GM21515 (cell line): ENCODE results near the gene CDR2L.
A peak's percentile ranks its signal among the peaks of the same experiment; 100 is the strongest.

Source experiments
- ATAC-seq: cut with Tn5 transposase; IDR thresholded peaks from one replicate; pipeline ENCODE4 v1.9.1; 2021; ENCODE audit not compliant: unreplicated experiment

CDR2L gene

GRCh38 chr17:74987418-74987908 lies at the start of gene CDR2L:
Gene CDR2L, plus strand, starts transcription at chr17:74987632. Its CDS starts 412 bp downstream, at chr17:74988044.
- ATAC-seq = peak; percentile 93

- no peak for ATAC-seq
These were observed 49.1 kb upstream of the CDR2L start for GRCh38 chr17:74938194-74938950.

DNA sequence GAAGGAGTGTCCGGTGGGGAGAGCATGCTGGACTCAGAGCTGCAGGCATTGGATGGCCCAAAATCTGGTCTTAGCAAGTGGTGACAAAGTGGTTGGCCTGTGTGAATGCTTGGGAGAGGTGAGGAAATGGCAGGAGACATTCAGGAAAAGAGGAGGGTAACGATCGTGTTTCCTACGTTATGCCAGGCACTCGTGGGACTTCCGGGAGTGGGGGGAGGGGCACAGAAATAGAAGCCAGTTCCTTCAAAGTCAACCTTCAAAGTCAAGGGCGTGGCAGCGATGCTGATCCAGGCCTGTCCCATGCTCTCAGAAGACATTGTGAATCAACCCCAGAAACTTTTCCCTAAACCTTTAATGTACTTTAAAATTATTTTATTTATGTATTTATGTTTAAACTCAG lies 47.9 kb upstream of the CDR2L start:
- no peak for ATAC-seq

DNA sequence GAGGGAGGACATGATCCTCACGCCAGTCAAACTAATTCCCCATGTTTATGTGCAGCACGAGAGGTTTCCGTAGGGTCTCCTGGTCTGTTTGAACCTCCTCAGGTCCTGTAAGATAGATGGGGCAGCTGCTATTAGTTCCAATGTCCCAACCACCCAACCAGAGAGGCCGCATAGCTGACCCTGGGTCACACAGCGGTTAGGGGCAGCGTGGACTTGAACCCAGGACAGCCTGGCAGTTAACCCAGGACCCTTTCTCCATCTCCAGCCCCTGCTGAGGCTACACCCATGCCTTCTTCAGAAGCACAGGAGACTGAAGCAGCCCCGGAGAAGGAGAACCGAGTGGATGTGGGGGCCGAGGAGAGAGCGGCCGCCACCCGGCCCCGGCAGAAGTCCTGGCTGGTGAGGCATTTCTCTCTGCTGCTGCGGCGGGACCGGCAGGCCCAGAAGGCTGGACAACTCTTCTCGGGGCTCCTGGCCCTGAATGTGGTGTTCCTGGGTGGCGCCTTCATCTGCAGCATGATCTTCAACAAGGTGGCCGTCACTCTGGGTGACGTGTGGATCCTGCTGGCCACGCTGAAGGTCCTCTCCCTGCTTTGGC lies 46.2 kb upstream of the CDR2L start:
- ATAC-seq = no peak

- ATAC-seq = no peak
These were observed 43.5 kb upstream of the CDR2L start for GRCh38 chr17:74943808-74944522.

GRCh38 chr17:74945543-74945942 lies 41.9 kb upstream of the CDR2L start:
- ATAC-seq = no peak

DNA sequence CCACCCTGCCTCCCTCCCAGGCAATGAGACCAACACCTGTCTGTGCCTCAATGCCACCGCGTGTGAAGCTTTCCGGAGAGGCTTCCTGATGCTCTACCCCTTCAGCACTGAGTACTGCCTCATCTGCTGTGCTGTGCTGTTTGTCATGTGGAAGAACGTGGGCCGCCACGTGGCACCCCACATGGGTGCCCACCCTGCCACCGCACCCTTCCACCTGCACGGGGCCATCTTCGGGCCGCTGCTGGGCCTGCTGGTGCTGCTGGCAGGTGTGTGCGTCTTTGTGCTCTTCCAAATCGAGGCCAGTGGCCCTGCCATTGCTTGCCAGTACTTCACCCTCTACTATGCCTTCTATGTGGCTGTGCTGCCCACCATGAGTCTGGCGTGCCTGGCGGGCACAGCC lies 40.8 kb upstream of the CDR2L start:
- no peak for ATAC-seq

- no peak for ATAC-seq
These were observed 40.2 kb upstream of the CDR2L start for GRCh38 chr17:74947041-74947754.

DNA sequence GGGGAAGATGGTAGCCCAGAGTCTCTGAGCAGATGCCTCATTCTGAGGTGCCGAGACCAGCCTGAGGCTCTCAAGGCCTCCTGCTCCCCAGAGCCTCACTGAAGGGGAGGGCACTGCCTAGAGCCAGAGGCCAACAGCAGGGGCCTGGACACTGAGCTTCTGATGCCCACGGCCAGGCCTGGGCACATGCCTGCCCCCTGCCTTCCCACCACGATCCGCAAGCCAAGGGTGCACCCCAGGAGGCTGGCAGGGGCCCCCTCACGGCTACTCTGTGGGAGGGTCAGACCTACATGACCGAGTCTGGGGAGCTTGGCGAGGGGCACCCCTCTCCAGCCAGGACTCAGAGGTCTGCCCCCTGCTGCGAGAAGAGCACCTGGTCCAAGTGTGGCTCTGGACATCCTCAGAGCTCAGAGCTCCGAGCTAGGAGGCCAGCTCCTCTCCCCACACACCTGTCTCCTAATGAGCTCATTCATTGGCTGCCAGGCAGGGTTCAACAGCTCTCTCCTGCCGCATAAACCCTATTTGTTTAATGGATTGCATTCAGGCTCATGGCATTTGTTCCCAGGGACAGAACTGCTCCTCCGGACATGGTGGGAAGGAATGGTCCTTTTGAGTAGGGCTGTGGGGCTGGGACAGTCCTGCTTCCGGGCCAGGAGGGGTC lies 37.8 kb upstream of the CDR2L start:
- no peak for ATAC-seq

- ATAC-seq = no peak
These were observed 37.2 kb upstream of the CDR2L start for GRCh38 chr17:74950207-74950606.

DNA sequence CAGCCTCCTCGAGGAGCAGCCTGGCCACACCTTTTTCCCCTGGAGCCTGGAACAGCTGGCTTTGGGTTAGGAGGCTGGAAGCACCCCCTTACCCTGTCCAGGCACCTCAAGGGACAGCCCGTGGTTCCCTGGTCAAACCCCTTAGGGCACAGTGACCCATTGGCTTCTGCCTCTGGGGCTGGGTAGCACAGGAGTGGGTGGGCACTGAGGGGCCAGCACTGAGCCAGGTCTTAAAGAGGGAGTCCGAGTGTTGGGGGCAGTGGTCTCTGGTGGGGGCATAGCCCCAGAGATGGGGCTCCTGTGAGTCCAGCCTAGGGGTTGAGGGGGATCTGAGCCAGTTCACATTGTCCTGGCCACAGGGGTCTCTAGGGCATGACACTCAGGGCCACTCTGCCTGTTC lies 36.4 kb upstream of the CDR2L start:
- ATAC-seq = no peak

DNA sequence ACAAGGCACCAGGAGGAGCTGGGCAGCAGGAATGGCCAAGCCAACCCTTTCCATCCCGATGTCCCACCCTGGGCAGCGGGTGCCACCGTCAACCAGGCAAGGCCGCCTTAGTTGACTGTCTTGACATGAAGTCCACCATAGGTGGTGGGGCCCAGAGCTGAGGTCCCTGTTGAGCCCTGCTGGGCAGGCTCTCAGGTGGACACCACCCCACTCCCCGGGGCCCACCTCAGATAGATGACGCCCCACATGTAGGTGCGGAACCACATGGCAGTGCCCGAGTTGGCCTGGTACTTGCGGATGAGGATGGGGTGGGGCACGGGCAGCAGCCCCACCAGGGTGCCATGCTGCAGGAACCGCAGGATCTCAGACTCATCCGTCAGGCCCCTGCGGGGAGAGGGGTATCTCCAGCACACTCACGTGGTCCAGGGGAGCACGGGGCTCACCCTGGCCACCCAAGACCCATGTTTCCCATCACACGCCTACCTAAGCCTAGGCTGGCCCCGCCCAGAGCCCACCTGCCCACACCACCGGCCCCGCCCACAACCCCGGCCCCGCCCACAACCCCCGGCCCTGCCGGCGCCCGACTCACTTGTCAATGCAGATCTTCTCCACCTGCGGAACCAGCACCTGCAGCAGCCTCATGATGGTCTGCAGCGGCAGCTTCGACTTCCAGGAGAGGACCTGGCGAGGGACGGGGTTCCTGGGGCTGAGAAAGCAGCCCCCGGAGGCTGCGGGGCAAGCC lies 35.6 kb upstream of the CDR2L start:
- ATAC-seq = no peak

DNA sequence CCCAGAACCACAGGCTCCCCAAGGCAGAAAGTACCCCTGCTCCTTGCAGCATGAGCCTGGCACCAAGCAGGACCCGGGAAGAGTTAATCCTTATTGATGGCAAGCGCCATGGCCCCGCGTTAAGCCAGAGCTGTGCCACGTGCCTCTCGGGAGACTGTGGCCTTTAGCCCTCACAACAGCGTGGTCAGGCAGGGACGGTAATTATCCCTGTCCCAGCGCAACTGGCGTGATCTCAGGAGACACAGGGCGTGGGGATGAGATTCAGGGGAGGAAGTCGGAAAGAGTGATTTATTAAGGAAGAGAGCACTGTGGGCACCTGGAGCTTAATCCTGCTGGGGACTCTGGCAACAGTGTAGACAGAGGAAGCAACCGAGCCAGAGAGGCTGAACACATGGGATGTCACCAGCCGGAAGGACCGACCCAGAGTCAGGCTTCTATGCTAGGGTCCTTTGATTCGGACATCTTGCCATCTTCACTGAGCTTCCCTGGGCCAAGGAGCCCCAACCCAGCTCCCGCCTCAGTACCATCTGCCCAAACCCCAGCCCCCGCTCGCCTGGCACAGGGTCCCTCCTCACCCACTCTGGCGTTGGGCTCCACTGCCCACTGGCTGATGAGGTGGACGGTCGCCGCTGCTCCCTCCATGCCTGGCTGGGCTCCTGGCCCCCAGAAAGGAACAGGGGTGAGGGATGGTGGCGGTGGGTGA lies 34.9 kb upstream of the CDR2L start:
- no peak for ATAC-seq

GRCh38 chr17:74953134-74953687 lies 34.2 kb upstream of the CDR2L start:
- ATAC-seq = no peak

GRCh38 chr17:74954115-74954514 lies 33.3 kb upstream of the CDR2L start:
- ATAC-seq = no peak

- ATAC-seq = no peak
These were observed 32.6 kb upstream of the CDR2L start for GRCh38 chr17:74954665-74955421.

- ATAC-seq = no peak
These were observed 31.3 kb upstream of the CDR2L start for GRCh38 chr17:74956093-74956492.

- ATAC-seq = no peak
These were observed 29.3 kb upstream of the CDR2L start for GRCh38 chr17:74957935-74958740.
